HepG2 (cell line): ENCODE measurements around the gene SLC25A47.

Experiments used
- EP300 ChIP-seq, 3 experiments: sonication (generic) in 1 of 3; formaldehyde crosslinking in 1 of 3; IDR thresholded peaks; 2 replicates each; pipeline versions ENCODE4 v1.5.1 to v1.6.1; 2011 to 2020; ENCODE audit warnings: low read depth in 2 of 3, low read length in 2 of 3, borderline replicate concordance in 1 of 3, improper control_type of control experiment in 1 of 3, mild to moderate bottlenecking in 1 of 3, missing genetic modification reagents in 1 of 3, moderate library complexity in 1 of 3
- HNRNPUL1 ChIP-seq: fragments of 200-400 bp; formaldehyde crosslinking; IDR thresholded peaks from 2 replicates; pipeline ENCODE4 v1.6.1; 2017; ENCODE audit warnings: low read depth, mild to moderate bottlenecking, low read length, moderate library complexity

GRCh38 chr14:100320157-100320856 lies 2.8 kb upstream of the SLC25A47 start:
- TF ChIP-seq EP300 (IDR thresholded peaks at IDR 0.05; ENCODE audit: low read depth in 2 of 2, low read length in 2 of 2) (no peak), EP300 (CRISPR knock-in tag; IDR thresholded peaks at IDR 0.05; ENCODE audit: borderline replicate concordance) (no peak), HNRNPUL1 (no peak)
